Measurements from ENCODE around the gene SNRK.

DNA sequence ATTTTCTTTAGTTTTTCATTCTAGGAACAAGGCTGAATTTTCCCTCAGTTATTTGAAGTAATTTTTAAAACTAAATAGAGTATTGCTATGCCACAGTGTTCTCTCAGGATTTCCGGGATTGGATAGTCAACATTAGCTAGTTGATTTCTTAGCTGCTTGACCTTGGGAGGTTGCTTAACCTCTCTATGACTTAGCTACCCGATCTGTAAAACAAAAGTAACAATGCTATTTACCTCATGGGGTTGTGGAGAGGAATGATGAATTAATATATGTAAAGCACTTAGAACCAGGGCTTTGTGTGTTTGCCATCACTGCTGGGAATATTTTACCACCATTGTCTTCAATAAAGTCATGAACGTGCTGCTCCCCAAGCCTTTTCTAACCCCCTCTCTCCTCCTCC lies 57.5 kb downstream of the SNRK start:
- TF ChIP-seq, protein P1, sequence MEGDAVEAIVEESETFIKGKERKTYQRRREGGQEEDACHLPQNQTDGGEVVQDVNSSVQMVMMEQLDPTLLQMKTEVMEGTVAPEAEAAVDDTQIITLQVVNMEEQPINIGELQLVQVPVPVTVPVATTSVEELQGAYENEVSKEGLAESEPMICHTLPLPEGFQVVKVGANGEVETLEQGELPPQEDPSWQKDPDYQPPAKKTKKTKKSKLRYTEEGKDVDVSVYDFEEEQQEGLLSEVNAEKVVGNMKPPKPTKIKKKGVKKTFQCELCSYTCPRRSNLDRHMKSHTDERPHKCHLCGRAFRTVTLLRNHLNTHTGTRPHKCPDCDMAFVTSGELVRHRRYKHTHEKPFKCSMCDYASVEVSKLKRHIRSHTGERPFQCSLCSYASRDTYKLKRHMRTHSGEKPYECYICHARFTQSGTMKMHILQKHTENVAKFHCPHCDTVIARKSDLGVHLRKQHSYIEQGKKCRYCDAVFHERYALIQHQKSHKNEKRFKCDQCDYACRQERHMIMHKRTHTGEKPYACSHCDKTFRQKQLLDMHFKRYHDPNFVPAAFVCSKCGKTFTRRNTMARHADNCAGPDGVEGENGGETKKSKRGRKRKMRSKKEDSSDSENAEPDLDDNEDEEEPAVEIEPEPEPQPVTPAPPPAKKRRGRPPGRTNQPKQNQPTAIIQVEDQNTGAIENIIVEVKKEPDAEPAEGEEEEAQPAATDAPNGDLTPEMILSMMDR (IDR thresholded peaks at IDR 0.05; ENCODE audit: borderline replicate concordance, extremely low read depth, low read length, poor library complexity, severe bottlenecking) = no peak
- no peak for TF ChIP-seq EZH2 (IDR thresholded peaks at IDR 0.05; ENCODE audit: borderline replicate concordance, low read depth, low read length, severe bottlenecking)

All from DND-41 (cell line).